ENCODE results near the gene CYP3A5. TPM values are rescaled to one million over a fixed set of nuclear protein-coding genes. Genes with fewer than 3 reads are reported as not detected.
"Not testable (repeated sequence)": the region's sequence is repeated elsewhere in the genome, so short reads cannot be mapped to it uniquely, and the experiment has no call there.

Gene CYP3A5
- total RNA-seq, 1 donor from 2014 or later, result not detected

- no peak for DNase-seq (ENCODE audit: extremely low read depth, low read depth, low spot score)
These were observed 36.3 kb downstream of the CYP3A5 start for GRCh38 chr7:99643464-99643863.

GRCh38 chr7:99642027-99642426 is 37.8 kb downstream of the CYP3A5 start:
- no peak for DNase-seq (ENCODE audit: extremely low read depth, low read depth, low spot score)

- no peak for DNase-seq (ENCODE audit: extremely low read depth, low read depth, low spot score)
These were observed 40.5 kb downstream of the CYP3A5 start for GRCh38 chr7:99639267-99639666.

GRCh38 chr7:99638731-99639130 is 41.1 kb downstream of the CYP3A5 start:
- no peak for DNase-seq (ENCODE audit: extremely low read depth, low read depth, low spot score)

- DNase-seq (ENCODE audit: extremely low read depth, low read depth, low spot score), result not testable (repeated sequence)
These were observed 42.4 kb downstream of the CYP3A5 start for GRCh38 chr7:99637414-99637813.

- no peak for DNase-seq (ENCODE audit: extremely low read depth, low read depth, low spot score)
These were observed 48.3 kb downstream of the CYP3A5 start for GRCh38 chr7:99631295-99632109.

GRCh38 chr7:99629643-99630042 is 50.2 kb downstream of the CYP3A5 start:
- no peak for DNase-seq (ENCODE audit: extremely low read depth, low read depth, low spot score)

- no peak for DNase-seq (ENCODE audit: extremely low read depth, low read depth, low spot score)
These were observed 51.0 kb downstream of the CYP3A5 start for GRCh38 chr7:99628471-99629465.

- DNase-seq (ENCODE audit: extremely low read depth, low read depth, low spot score), result no peak
These were observed 52.3 kb downstream of the CYP3A5 start for GRCh38 chr7:99627513-99627912.

- no peak for DNase-seq (ENCODE audit: extremely low read depth, low read depth, low spot score)
These were observed 53.1 kb downstream of the CYP3A5 start for GRCh38 chr7:99626661-99627060.

- DNase-seq (ENCODE audit: extremely low read depth, low read depth, low spot score), result no peak
These were observed 53.8 kb downstream of the CYP3A5 start for GRCh38 chr7:99625961-99626360.

- no peak for DNase-seq (ENCODE audit: extremely low read depth, low read depth, low spot score)
These were observed 54.5 kb downstream of the CYP3A5 start for GRCh38 chr7:99625321-99625720.

- no peak for DNase-seq (ENCODE audit: extremely low read depth, low read depth, low spot score)
These were observed 55.3 kb downstream of the CYP3A5 start for GRCh38 chr7:99624484-99624883.

GRCh38 chr7:99623702-99624447 is 55.9 kb downstream of the CYP3A5 start:
- no peak for DNase-seq (ENCODE audit: extremely low read depth, low read depth, low spot score)

GRCh38 chr7:99623091-99623693 is 56.6 kb downstream of the CYP3A5 start:
- no peak for DNase-seq (ENCODE audit: extremely low read depth, low read depth, low spot score)

- DNase-seq (ENCODE audit: extremely low read depth, low read depth, low spot score), result no peak
These were observed 57.2 kb downstream of the CYP3A5 start for GRCh38 chr7:99622596-99622995.

GRCh38 chr7:99621271-99621670 is 58.5 kb downstream of the CYP3A5 start:
- no peak for DNase-seq (ENCODE audit: extremely low read depth, low read depth, low spot score)

- DNase-seq (ENCODE audit: extremely low read depth, low read depth, low spot score), result no peak
These were observed 60.1 kb downstream of the CYP3A5 start for GRCh38 chr7:99619571-99620130.

- DNase-seq (ENCODE audit: extremely low read depth, low read depth, low spot score), result no peak
These were observed 61.1 kb downstream of the CYP3A5 start for GRCh38 chr7:99618726-99619125.

- DNase-seq (ENCODE audit: extremely low read depth, low read depth, low spot score), result no peak
These were observed 62.5 kb downstream of the CYP3A5 start for GRCh38 chr7:99617192-99617781.
